Testis (tissue), 3 donors: Measurements from ENCODE around the gene IFNGR2. TPM values are rescaled to one million over a fixed set of nuclear protein-coding genes. Genes with fewer than 3 reads are reported as not detected.
A peak's percentile ranks its signal among the peaks of the same experiment; 100 is the strongest.

Source experiments
- DNase-seq: peaks from one replicate; pipeline ENCODE4 v3.0.0-alpha.2; 2019
- H3K27ac ChIP-seq, 2 donors: fragments of 200-600 bp; sonication (generic); one replicate each; pipeline ENCODE4 v1.5.1; 2019
- H3K27me3 ChIP-seq: fragments of 200-600 bp; sonication (generic); one replicate; pipeline ENCODE4 v1.5.1; 2019
- H3K36me3 ChIP-seq: fragments of 200-600 bp; sonication (generic); one replicate; pipeline ENCODE4 v1.5.1; 2017; ENCODE audit warnings: low read depth; ENCODE audit errors: missing control alignments
- H3K4me1 ChIP-seq: fragments of 200-600 bp; sonication (generic); one replicate; pipeline ENCODE4 v1.5.1; 2019
- H3K4me3 ChIP-seq, 2 donors: fragments of 200-600 bp; sonication (generic); one replicate each; pipeline ENCODE4 v1.5.1; 2017 to 2019
- H3K9me3 ChIP-seq: fragments of 200-600 bp; sonication (generic); one replicate; pipeline ENCODE4 v1.5.1; 2017
- CTCF ChIP-seq, 3 experiments: fragments of 450-650 bp in 2 of 3; fragments of 200-600 bp in 1 of 3; sonication (generic) in 1 of 3; IDR thresholded peaks; one replicate each; pipeline ENCODE4 v1.5.1; 2016 to 2019; ENCODE audit warnings: antibody characterized with exemption in 3 of 3, mild to moderate bottlenecking in 2 of 3, moderate library complexity in 1 of 3
- POLR2A ChIP-seq: fragments of 450-650 bp; IDR thresholded peaks from one replicate; pipeline ENCODE4 v1.6.1; 2017; ENCODE audit warnings: antibody characterized with exemption, mild to moderate bottlenecking, moderate library complexity
- WGBS, 2 donors: methylation state at CpG; one replicate each; pipeline ENCODE4 v1.1.5; 2018; 5-methylcytosine and 5-hydroxymethylcytosine counted together
- intact Hi-C: fragments of 100-400 bp; cut with DNase I; formaldehyde crosslinking; loops from one replicate; pipeline ENCODE4 v1.15.1; 2023; ENCODE audit warnings: low total_unique reads
- polyA plus RNA-seq: library from polyadenylated mRNA; stranded (reverse); fragments of 350-450 nt; fragmentation: Illumina TruSeq; extraction: RNeasy Lipid Tissue Mini Kit (QIAGEN cat#74804); gene quantifications from one replicate; pipeline ENCODE4 v1.2.3, GENCODE V29; 2014; ENCODE audit warnings: low read depth, low replicate concordance; ENCODE audit not compliant: insufficient read depth
- total RNA-seq, 2 donors: library from RNA; depleted of rRNA; stranded (reverse); fragments of >200 nt; gene quantifications; one replicate each; pipeline ENCODE4 v1.2.3, GENCODE V29; 2016

Gene IFNGR2
- total and polyA plus RNA-seq, 3 donors from 2014 or later: 87.6 to 108 (median 91.9) TPM

- Histone ChIP-seq H3K27me3 (no peaks in the 10 kb centered on the region), H3K4me3 (no peak overlapping the region), H3K9me3 (no peaks in the 10 kb centered on the region), H3K36me3 (no peaks in the 10 kb centered on the region), H3K27ac (no peak overlapping the region), H3K4me1 (no peaks in the 10 kb centered on the region)
- intact Hi-C loops: no loop called here
- TF ChIP-seq POLR2A (no peak), CTCF (IDR thresholded peaks at IDR 0.05) (no peak)
- no peak for DNase-seq
- 50 to 55% methylated on average over 5 of the region's 5 CpGs for WGBS, 2 donors
These were observed 9.9 kb upstream of the IFNGR2 start for GRCh38 chr21:33393348-33393747.

- Histone ChIP-seq H3K4me1 (no peaks in the 10 kb centered on the region), H3K9me3 (no peaks in the 10 kb centered on the region), H3K4me3 (no peak overlapping the region), H3K27ac (no peak overlapping the region), H3K36me3 (no peaks in the 10 kb centered on the region), H3K27me3 (no peaks in the 10 kb centered on the region)
- intact Hi-C loops: no loop called here
- 87 to 92% methylated on average over 7 to 8 of the region's 8 CpGs for WGBS, 2 donors
- DNase-seq: peak; percentile 21
- no peak for TF ChIP-seq CTCF (IDR thresholded peaks at IDR 0.05)
- no peak for TF ChIP-seq POLR2A
These were observed 9.0 kb upstream of the IFNGR2 start for GRCh38 chr21:33394260-33394659.

- Histone ChIP-seq H3K27me3 (no peaks in the 10 kb centered on the region), H3K36me3 (no peaks in the 10 kb centered on the region), H3K4me3 (no peak overlapping the region), H3K27ac (no peak overlapping the region), H3K4me1 (no peaks in the 10 kb centered on the region), H3K9me3 (no peaks in the 10 kb centered on the region)
- WGBS, 2 donors: 74 to 91% methylated on average over 6 of the region's 6 CpGs
- TF ChIP-seq CTCF (IDR thresholded peaks at IDR 0.05) (no peak), POLR2A (no peak)
- intact Hi-C loops: no loop called here
- no peak for DNase-seq
These were observed 7.3 kb upstream of the IFNGR2 start for GRCh38 chr21:33395891-33396331.

- Histone ChIP-seq H3K9me3 (no peaks in the 10 kb centered on the region), H3K36me3 (no peaks in the 10 kb centered on the region), H3K4me3 (no peak overlapping the region), H3K27ac (no peak overlapping the region), H3K27me3 (no peaks in the 10 kb centered on the region), H3K4me1 (no peaks in the 10 kb centered on the region)
- TF ChIP-seq CTCF (IDR thresholded peaks at IDR 0.05) (no peak), POLR2A (no peak)
- DNase-seq: no peak
- intact Hi-C loops: no loop called here
- WGBS, 2 donors: 81 to 90% methylated on average over 6 of the region's 6 CpGs
These were observed 6.8 kb upstream of the IFNGR2 start for GRCh38 chr21:33396436-33396835.

- Histone ChIP-seq H3K4me1 (no peaks in the 10 kb centered on the region), H3K27me3 (no peaks in the 10 kb centered on the region), H3K27ac (no peak overlapping the region), H3K4me3 (no peak overlapping the region), H3K9me3 (no peaks in the 10 kb centered on the region), H3K36me3 (no peaks in the 10 kb centered on the region)
- intact Hi-C loops: no loop called here
- DNase-seq: no peak
- no peak for TF ChIP-seq CTCF (IDR thresholded peaks at IDR 0.05)
- no peak for TF ChIP-seq POLR2A
- WGBS, 2 donors: 57 to 60% methylated on average over 5 of the region's 5 CpGs
These were observed 6.3 kb upstream of the IFNGR2 start for GRCh38 chr21:33396951-33397350.
